Skin epidermis (tissue), 12 donors: ENCODE data around the gene NSDHL.
"Not testable (repeated sequence)": the region's sequence is repeated elsewhere in the genome, so short reads cannot be mapped to it uniquely, and the experiment has no call there.

Experiments
- H3K27ac ChIP-seq, 21 experiments: fragments of 200-600 bp; sonication (generic) in 11 of 21; one replicate each; pipeline ENCODE4 v1.5.0; 2020; ENCODE audit warnings: mild to moderate bottlenecking in 3 of 21, inconsistent platforms in 2 of 21, moderate library complexity in 2 of 21
- H3K4me3 ChIP-seq, 7 experiments: fragments of 200-600 bp; sonication (generic) in 2 of 7; one replicate each; pipeline ENCODE4 v1.5.0; 2020; ENCODE audit warnings: inconsistent platforms in 2 of 7, mild to moderate bottlenecking in 2 of 7, moderate library complexity in 1 of 7

Gene NSDHL

DNA sequence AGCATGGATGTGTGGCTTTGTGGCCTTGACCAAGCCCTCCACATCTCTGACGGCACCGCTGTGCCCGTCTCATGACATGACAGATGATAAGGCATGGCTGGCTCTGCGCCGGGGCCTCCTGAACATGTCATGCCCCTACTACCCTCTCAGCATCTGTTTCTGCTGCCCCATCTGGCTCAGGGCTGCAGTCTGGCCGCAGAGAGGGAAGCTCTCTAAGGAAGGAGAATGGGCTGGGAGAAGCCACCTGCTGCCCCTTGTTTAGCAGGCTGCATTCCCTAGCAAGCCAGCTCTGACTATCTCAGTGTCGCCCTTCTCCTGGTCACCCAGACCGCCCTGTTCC lies 74.2 kb downstream of the NSDHL start:
- Histone ChIP-seq H3K4me3 (no peak overlapping the region), H3K27ac (no peak overlapping the region)

DNA sequence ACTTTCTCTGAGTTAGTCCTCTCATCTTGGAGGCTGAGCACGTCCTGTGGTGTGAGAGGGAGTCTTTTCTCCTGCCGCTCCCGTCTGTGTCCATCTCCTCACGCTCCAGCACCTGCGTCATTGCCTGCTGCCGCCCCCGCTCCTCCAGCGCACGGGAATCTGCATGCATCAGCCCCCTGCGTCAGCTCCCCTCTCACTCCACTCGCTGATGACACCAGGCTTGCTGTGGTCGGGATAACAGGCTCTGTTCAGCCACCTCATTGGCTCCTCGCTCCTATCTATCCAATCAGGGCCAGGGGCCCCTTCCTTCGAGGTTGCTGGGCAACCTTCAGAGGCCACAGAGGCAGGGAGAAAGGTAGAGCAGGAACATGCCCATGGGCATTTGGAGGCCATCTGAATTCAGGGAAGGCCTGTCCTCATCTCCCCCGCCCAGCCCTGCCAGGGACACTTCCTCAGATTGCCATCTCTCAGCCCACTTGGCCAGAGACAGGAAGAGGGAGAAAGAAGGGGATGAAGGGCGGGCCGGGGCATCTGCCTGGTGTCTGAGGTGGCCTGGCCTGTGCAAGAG lies 76.3 kb downstream of the NSDHL start:
- H3K27ac ChIP-seq = no peak overlapping the region
- H3K4me3 ChIP-seq = no peak overlapping the region

- H3K4me3 ChIP-seq = no peak overlapping the region
- H3K27ac ChIP-seq = no peak overlapping the region
Observed at GRCh38 chrX:152908486-152908885, 77.6 kb downstream of the NSDHL start.

- not testable (repeated sequence) for H3K27ac ChIP-seq, H3K4me3 ChIP-seq
Observed at GRCh38 chrX:152910018-152910417, 79.2 kb downstream of the NSDHL start.

DNA sequence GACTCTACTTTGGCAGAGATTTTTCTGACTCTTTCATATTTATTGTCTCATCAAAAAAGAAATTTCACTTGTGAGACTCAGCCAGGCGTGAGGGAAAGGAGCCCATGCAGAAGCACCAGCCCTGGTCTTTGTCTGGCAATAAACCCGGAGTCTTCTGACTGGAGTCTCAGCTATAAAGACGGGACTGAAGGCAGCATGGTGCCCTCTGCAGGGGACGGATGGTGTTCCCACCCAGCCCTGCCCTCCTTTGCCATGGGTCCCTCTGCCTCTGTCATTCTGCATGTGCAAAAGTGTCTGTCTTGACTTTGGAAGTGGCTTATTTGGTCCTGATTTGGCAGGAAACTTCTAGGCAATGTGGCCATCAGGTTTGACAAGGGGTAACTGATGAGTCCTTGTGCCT lies 81.2 kb downstream of the NSDHL start:
- H3K27ac ChIP-seq = no peak overlapping the region
- H3K4me3 ChIP-seq = no peak overlapping the region

- Histone ChIP-seq H3K27ac (no peak overlapping the region), H3K4me3 (no peak overlapping the region)
Observed at GRCh38 chrX:152912641-152913040, 81.8 kb downstream of the NSDHL start.

DNA sequence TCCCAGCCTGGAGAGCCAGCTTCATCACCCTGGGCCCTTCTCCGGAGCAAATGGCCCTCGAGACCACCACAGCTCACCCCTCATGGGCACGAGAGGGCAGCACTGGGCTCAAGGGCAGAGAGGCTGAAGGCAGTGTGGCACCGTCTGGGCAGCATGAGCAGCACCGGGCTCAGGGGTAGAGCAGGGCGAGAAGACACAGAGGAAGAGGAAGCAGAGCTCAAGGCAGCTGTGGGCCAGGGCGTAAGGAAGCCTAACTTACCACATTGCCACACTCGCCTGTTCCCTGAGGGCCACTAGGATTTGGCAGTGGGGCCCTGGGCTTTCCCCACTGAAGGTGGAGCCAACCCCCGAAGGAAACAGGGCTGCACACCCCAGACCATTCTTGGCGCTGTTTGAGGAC lies 82.5 kb downstream of the NSDHL start:
- no peak overlapping the region for H3K4me3 ChIP-seq
- no peak overlapping the region for H3K27ac ChIP-seq

DNA sequence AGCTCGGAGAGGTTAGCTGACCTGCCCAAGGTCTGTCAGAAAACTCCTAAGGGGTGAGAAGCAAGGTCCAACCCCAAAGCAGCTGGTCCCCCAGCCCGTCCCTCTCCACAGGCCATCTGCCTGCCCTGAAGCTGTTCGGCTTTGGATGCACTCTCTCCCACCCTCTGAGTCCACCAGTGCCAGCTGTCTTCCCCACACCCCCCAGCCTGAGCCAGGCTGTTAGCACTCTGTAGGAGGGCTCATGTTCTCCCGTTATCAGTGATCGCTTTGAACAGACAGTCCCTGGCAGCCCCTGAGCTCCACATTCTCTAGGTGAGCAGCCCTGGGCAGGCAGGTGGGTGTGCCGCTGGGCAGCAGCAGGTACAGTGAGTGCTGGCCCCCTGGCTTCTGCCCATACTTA lies 83.0 kb downstream of the NSDHL start:
- H3K4me3 ChIP-seq = no peak overlapping the region
- no peak overlapping the region for H3K27ac ChIP-seq

GRCh38 chrX:152915541-152916241 lies 84.8 kb downstream of the NSDHL start:
- Histone ChIP-seq H3K4me3 (no peak overlapping the region), H3K27ac (no peak overlapping the region)

DNA sequence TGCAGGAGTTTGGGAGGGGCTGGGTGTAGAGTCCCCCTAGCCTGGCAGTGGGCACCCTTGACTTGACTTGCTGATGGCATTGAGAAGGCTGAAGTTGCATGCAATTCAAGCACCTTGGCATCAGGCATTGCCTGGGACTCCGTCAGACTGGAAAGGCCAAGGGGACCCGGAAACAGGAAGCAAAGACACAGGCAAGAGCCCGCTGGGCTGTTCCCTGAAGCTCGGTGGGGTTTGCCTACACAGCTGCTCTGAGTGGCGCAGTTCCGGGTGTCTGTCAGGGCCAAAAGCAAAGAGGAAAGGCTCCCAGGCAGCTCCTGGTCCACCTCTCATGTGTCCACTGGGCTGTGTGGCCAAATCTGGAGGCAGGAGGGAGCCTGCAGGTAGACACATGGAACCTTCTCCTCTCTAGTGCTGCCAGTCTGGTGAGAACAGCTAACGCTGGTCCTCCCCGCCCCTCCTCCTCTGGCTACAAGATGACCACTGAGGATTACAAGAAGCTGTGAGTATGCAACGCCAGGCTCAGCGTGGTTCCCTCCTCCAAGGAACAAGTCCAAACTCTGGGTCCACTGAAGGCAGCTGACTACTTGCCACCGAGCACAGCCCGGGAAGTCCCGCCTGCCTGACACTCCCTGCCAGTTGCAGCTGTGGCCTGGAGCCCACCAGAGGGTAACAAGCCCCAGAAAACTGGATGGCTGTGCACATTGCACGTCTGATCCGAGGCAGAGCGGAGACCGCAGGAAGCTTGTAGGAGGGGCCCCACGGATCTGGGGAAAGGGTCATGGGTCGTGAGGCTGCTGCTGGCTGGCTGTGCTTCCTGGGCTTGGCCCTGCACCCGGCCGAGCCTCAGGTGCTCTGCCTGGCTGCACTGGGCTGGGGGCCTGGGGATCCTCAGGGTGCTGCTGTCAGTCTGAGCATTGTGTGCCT lies 87.1 kb downstream of the NSDHL start:
- no peak overlapping the region for H3K27ac ChIP-seq
- H3K4me3 ChIP-seq = no peak overlapping the region

DNA sequence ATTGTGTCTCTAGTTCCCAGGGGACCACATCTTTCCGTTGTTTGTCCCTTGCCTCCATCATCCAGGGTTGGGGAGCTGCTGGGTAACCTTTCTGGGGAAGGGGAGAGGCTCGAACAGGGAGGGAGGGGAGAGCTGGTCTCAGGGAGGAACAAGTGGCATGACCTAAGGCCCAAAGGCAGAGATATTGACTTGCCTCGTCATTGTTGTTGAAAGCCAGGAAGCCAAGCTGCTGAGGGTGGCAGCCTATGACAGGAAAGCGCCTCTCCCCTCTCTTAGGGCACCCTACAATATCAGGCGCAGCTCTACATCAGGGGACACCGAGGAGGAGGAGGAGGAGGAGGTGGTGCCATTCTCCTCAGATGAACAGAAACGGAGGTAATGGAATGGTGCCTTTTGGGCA lies 87.8 kb downstream of the NSDHL start:
- Histone ChIP-seq H3K27ac (no peak overlapping the region), H3K4me3 (no peak overlapping the region)
